D341Med (cell line): ENCODE measurements around the gene COPZ2.
"Not testable (repeated sequence)": the region's sequence is repeated elsewhere in the genome, so short reads cannot be mapped to it uniquely, and the experiment has no call there.

Source experiments
- DNase-seq: peaks from one replicate; pipeline ENCODE4 v3.0.0; 2012; ENCODE audit warnings: low spot score

Gene COPZ2, protein sequence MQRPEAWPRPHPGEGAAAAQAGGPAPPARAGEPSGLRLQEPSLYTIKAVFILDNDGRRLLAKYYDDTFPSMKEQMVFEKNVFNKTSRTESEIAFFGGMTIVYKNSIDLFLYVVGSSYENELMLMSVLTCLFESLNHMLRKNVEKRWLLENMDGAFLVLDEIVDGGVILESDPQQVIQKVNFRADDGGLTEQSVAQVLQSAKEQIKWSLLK

DNA sequence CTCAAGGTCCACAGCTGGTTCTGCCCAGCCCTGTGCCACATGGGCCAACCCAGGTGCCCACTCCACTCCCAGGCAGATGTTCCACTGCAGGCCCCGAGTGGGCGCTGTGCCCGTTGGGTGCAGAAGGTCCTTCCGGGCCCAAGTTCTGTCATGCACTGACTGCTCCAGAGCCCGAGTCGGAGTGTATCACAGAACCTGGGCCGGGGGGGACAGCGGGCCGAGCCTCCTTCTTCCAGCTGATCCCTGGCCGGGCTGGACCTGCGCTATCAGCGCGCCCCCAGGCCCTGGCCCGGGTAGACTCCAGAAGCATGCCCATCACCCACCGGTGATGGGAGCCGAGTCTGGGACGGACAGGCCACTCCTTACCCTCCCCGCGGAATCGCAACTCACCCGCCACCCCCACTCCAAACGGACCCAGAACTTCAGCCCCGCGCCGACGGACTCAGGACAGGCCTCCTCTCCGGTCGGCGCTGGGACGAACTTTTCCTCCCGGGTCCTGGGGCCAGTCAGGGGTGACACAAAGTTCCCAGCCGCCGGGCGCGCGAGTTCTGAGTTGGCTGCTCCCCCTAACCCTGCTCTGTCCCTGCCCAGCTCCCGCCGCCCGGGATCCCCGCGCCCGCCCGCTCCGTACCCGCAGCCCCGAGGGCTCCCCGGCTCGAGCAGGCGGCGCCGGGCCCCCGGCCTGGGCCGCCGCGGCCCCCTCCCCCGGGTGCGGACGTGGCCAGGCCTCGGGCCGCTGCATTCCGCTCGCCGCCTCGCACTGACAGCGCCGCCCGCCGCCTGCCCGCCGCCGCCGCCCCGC is at the start of gene COPZ2:
Gene COPZ2, minus strand, starts transcription at position 762 of the 802 bp plus-strand sequence. Its CDS starts 20 bp downstream, at position 742.
- peak; percentile 48 for DNase-seq

DNA sequence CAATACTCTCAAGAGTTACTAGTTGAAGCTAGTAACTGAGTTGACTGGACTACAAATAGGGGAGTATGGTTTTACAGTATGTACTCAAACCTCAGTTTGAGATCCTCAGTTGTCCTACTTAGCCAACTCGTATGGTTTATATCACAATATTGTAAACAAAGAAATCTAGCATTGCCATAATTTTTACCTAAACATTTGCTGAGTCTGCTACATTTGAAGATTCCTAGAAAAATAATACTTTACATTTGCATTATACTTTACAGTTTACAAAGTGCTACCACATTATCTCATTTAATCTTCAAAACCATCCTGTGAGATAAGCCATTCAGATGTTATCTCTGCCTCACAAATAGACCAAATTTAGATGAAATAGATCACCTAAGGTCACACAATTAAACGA is 47.3 kb upstream of the COPZ2 start:
- DNase-seq = no peak

DNA sequence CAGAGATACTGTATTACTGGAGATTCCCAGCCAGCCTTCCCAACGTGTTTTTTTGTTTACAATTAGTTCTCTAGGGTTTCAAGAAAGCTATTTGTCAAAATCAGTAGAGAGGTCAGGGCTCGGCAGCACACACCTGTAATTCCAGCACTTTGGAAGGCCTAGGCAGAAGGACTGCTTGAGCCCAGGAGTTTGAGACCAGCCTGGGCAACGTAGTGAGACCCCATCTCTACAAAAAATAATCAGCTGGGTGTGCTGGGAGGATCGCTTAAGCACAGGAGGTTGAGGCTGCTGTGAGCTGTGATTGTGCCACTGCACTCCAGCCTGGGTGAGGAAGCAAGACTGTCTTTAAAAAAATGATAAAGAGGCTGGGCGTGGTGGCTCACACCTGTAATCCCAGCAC is 44.3 kb upstream of the COPZ2 start:
- DNase-seq = no peak

DNA sequence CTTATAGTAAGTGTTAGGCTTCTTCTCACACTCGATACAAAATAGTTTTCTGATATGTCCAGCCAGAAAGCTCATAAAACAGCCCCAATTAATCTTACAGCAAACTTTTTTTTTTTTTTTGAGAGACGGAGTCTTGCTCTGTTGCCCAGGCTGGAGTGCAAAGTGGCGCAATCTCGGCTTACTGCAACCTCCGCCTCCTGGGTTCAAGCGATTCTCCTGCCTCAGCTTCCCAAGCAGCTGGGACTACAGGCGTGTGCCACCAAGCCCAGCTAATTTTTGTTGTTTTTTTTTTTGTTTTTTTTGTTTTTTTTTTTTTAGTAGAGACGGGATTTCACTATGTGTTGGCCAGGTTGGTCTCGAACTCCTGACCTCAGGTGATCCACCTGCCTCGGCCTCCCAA is 39.6 kb upstream of the COPZ2 start:
- DNase-seq = not testable (repeated sequence)

DNA sequence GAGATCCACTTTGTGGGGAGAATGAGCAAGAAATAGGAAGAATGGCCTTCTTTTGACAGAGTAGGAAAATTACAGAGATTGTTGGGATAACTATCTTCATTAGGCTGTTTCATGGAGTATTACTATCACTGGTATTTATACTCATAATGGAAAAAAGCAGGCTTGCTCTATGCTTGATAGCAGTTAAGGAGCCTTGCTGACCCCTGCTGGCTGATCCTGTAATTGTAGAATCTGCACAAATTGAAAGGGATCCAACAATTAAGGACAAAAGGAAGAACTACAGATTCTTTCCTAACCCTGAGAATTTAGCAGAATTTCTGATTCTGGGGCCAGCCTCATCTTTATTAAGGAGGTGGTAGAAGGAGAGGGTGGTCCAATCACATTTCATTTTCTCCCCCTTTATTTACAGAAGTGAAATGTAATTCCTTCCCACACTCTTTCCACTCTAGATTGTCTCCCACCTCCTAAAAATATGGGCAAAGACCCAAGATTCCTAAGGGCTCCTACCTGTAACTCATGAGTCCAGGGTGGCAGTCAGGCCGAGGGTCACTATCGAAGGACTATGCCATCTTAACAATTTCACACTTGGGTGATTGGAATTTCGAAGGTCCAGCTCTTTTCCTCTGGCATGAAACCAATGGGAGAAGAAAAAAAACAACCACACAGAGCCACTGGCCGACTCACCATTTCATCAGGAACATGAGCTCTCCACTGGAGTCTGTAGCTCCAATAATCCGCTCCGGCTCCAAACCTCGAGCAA is 36.9 kb upstream of the COPZ2 start:
- peak; percentile 75 for DNase-seq

DNA sequence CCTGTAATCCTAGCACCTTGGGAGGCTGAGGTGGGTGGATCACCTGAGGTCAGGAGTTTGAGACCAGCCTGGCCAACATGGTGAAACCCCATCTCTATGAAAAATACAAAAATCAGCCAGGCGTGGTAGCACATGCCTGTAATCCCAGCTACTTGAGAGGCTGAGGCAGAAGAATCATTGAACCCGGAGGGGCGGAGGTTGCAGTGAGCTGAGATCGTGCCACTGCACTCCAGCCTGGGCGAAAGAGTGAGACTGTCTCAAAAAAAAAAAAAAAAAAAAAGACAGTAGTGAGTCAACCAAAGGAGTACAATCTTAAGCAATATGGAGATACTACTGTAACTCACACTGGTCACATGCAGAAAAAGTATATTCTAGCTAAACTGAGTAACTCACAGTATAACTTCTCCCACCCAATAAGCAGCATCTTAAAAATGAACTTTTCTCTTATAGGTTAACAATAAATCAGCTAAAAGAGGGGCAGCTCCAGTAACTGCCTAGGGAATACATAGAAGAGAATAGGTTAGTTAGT is 36.0 kb upstream of the COPZ2 start:
- not testable (repeated sequence) for DNase-seq

DNA sequence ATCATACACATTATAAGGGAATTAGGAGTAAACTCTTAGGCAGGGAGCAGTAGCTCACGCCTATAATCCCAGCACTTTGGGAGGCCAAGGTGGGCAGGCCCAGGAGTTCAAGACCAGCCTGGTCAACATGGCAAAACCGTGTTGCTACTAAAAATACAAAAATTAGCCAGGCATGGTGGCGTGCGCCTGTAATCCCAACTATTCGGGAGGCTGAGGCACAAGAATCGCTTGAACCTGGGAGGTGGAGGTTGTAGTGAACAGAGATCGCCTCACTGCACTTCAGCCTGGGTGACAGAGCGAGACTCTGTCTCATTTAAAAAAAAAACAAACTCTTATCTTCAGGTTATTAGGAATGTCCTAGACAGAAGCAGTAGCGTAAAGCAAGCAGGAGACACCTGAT is 35.2 kb upstream of the COPZ2 start:
- DNase-seq = not testable (repeated sequence)

DNA sequence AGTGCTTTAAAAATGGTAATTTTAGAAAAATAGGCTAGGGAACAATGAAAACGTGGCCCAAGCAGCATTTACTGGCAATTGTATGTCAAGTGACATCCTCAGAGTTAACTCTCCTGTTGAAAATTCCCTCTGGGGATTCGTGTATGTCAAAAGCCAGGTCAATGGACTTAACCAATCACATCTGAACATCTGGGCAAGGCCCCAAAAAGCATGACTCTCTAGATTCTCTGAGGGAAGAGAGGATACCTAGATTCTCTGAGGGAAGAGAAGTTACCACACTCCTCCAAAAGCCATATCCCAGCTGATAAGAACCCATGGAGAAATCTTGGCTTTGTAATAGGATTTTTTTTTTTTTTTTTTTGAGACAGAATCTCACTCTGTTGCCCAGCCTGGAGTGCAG is 34.1 kb upstream of the COPZ2 start:
- no peak for DNase-seq

DNA sequence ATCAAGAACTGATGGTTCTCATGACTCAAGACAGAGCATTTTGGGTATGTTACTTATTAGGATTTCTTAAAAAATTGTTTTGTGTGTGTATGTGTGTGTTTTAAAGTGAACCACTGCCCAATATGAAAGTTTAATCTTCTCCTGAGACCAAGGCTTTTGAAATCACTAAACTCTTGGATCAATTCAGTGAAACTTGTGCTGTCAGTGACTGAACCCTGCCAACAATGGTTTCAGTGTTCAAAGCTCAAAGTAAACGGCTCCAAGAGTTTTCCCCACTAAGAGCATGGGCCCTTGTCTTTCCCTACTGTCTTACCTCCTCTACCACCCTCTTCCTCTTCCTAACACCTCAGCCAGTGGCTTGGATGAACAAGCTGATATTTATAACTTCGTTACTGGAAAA is 32.6 kb upstream of the COPZ2 start:
- DNase-seq = no peak

DNA sequence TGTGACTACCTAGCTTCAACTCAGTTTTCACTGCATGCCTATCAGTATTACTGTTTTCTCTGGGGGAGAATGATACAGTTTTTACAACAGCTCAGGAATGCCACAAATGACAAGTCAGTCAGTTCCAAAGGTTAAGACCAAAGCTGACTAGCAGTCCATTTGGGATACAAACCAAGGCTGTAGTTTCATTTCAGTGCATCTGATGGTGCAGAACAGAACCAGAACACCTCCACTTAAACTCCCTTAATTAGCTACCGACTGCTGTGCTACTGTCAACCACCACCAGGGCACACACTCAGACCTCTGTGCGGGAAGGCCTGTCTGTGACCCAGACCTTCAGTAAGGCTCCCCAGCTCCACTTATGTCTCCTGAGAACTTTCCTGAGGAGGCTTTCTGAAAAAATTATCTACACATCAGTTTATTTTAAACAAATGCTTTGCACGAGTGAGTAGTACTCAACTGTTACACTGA is 30.9 kb upstream of the COPZ2 start:
- peak; percentile 69 for DNase-seq

DNA sequence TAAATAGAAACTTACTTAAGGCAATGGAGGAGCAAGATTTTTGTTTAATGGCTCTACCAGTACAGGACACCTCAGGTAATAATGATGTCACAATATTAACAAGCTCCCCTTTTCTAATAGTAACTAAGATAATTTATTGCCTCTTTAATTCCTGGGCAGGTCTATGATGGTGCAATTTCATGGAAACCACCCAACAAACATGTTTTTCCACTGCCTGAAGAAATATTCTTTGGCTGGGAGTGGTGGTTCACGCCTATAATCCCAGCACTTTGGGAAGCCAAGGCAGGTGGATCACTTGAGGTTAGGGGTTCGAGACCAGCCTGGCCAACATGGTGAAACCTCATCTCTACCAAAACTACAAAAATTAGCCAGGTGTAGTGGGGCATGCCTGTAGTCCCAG is 30.2 kb upstream of the COPZ2 start:
- not testable (repeated sequence) for DNase-seq

DNA sequence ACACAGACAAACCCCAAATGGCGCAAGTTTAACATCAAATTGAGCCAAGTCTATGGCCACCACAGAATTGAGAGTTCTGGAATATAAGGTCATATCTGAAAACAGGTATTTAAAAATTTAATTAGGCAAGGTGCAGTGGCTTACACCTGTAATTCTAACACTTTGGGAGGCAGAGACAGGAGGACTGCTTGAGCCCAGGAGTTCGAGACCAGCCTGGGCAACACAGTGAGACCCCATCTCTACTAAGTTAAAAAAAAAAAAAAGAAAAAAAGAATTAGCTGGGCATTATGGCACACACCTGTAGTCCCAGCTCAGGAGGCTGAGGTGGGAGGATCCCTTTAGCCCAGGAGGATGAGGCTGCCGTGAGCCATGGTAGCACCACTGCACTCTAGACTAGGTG is 29.6 kb upstream of the COPZ2 start:
- no peak for DNase-seq

DNA sequence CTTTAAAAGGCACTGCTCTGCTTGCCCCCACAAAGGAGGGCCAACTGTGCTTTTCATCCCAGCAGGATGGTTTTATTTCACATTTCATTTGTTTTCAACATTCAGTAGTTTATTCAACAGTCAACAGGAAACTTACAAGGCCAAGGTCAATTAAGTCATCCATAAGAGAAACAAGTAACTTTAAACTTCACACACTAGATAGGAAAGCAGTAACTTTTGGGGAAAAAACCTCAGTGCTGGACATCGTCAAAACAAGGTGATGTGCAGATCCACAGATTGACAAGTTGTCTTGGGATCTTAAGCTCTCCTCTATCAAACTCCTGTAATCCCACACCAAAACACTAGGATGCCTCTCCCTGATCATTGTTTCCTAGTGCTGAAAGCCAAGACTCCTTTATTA is 29.1 kb upstream of the COPZ2 start:
- DNase-seq = no peak

DNA sequence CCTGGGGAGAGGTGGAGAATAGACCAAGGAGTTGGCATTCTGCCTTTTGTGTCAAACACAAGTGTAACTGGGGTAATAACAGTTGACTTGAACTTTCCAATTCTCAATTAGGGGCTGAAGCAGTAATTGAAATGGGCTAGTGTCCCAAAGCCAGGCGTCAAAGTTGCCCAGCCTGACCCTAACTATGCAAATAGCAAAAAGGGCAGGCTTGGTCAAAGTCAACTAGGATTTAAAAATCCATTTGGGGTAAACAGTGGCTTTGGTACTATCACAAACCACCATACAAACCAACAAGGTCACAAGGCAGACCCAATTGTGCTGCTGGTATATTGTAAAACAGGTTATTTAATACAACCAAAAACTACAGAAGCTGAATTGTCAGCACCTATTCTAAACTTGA is 28.6 kb upstream of the COPZ2 start:
- DNase-seq = no peak

DNA sequence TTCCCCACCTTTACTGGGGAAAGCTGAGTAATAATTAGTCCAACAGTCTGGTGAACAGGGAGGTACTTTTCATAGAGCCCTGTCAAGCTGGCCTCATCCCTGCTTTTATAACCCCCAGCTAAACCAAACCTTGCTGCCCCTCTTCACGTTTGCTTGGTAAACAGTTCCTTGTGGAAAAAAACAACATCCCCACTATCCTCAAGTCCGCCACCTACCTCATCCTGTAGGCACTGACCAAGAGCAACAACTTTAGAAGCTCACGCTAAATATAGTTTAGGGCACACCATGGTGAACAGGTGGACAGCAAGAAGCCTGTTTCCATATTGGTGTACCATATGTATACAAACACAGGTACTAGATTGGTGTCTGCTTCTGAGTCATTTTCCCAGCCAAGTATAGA is 27.0 kb upstream of the COPZ2 start:
- DNase-seq = peak; percentile 9

DNA sequence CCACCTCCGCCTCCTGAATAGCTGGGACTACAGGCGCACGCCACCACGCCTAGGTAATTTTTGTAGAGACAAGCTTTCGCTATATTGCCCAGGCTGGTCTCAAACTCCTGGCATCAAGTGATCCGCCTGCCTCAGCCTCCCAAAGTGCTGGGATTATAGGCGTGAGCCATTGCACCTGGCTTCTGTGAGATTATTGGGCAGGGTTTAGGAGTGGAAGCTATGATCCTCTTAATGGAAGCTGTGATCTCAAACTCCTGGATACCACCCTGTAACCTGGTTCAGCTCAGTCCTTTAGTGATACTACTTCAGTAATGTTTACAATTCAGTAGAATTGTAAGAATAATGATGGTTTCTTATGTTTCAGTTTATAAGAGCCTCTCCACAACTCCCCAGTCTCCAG is 24.7 kb upstream of the COPZ2 start:
- peak; percentile 59 for DNase-seq

DNA sequence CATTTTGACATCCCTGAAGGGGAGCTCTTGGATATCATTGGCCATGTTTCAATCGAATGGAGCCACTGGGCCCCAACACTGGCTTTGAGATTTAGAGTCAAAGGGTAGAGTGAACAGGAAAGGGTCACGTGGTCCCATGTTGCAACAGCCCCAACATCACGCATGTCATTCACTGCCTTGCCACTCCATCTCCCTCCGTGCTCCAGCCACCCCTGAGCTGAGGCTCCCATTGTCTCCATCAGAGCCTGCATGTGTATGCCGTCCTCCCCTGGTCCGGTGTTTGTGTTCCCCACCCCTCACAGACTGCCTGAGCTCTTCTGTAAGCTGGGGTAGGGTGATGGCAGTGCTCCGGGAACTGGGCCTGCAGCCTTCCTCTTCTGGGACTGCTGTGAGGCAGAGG is 22.7 kb upstream of the COPZ2 start:
- DNase-seq = peak; percentile 38

DNA sequence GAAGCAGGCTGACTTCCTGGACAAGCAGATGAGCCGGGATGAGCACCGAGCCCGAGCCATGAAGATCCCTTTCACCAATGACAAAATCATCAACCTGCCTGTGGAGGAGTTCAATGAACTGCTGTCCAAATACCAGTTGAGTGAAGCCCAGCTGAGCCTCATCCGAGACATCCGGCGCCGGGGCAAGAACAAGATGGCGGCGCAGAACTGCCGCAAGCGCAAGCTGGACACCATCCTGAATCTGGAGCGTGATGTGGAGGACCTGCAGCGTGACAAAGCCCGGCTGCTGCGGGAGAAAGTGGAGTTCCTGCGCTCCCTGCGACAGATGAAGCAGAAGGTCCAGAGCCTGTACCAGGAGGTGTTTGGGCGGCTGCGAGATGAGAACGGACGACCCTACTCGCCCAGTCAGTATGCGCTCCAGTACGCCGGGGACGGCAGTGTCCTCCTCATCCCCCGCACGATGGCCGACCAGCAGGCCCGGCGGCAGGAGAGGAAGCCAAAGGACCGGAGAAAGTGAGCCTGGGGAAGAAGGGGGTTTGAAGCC is 21.6 kb upstream of the COPZ2 start:
- DNase-seq = peak; percentile 38

DNA sequence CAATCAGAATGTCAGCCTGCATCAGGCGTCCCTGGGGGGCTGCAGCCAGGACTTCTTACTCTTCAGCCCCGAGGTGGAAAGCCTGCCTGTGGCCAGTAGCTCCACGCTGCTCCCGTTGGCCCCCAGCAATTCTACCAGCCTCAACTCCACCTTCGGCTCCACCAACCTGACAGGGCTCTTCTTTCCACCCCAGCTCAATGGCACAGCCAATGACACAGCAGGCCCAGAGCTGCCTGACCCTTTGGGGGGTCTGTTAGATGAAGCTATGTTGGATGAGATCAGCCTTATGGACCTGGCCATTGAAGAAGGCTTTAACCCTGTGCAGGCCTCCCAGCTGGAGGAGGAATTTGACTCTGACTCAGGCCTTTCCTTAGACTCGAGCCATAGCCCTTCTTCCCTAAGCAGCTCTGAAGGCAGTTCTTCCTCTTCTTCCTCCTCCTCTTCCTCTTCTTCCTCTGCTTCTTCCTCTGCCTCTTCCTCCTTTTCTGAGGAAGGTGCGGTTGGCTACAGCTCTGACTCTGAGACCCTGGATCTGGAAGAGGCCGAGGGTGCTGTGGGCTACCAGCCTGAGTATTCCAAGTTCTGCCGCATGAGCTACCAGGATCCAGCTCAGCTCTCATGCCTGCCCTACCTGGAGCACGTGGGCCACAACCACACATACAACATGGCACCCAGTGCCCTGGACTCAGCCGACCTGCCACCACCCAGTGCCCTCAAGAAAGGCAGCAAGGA is 21.0 kb upstream of the COPZ2 start:
- DNase-seq = peak; percentile 23

DNA sequence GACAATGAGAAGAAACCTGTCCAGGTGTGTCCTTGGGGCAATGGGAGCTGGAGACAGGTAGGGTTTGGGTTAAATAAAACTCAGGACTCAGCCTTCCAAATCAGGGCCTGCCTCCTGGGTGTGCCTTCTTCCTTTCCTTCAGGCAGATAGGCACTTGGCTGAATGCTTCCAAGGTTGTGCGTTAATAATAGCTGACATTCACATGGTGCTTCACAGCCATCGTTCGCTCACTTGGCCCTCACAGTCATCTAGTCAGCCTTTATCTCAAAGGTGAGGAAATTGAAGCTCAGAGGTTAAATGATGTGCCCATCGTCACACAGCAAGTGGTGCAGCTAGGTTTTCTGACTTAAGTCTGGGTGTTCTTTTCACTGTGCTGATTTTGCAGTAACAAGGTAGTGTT is 20.0 kb upstream of the COPZ2 start:
- no peak for DNase-seq

DNA sequence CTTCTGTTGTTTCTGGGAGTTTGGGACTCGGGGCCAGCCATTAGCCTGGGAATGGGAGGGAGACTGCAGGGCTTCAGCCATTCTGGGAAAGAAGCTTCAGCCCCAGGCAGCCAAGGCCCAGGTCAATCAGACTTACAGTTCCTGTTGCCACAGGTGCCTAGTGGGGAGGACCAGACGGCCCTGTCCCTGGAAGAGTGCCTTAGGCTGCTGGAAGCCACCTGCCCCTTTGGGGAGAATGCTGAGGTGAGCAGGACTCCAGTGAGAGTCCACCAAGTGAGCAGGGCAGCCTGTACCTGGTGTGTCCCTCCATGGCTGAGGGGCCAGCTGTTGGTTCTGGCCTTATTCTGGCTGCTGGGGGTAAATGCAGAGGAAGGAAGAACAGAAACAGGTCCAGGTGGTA is 19.3 kb upstream of the COPZ2 start:
- DNase-seq = peak; percentile 20
